Lower leg skin (tissue), 4 donors: Measurements from ENCODE around the gene MOBP. TPM values are rescaled to one million over a fixed set of nuclear protein-coding genes. Genes with fewer than 3 reads are reported as not detected.
"Not testable (repeated sequence)": the region's sequence is repeated elsewhere in the genome, so short reads cannot be mapped to it uniquely, and the experiment has no call there.

Experiments
- DNase-seq, 2 donors: peaks; one replicate each; pipeline ENCODE4 v3.0.0-alpha.2; 2019; ENCODE audit warnings: low spot score in 2 of 2
- H3K4me3 ChIP-seq: fragments of 200-600 bp; sonication (generic); 2 replicates; pipeline ENCODE4 v1.5.1; 2017; ENCODE audit warnings: mild to moderate bottlenecking, low read depth; ENCODE audit not compliant: poor library complexity, severe bottlenecking
- CTCF ChIP-seq, 3 donors: fragments of 450-650 bp; IDR thresholded peaks; one replicate each; pipeline ENCODE4 v1.5.1; 2016; ENCODE audit warnings: antibody characterized with exemption in 3 of 3, mild to moderate bottlenecking in 3 of 3, moderate library complexity in 2 of 3
- POLR2A ChIP-seq, 2 donors: fragments of 450-650 bp; IDR thresholded peaks; one replicate each; pipeline ENCODE4 v1.6.1; 2016 to 2017; ENCODE audit warnings: antibody characterized with exemption in 2 of 2, mild to moderate bottlenecking in 1 of 2, moderate library complexity in 1 of 2
- WGBS, 2 donors: methylation state at CpG; one replicate each; pipeline ENCODE4 v1.1.5; 2018; 5-methylcytosine and 5-hydroxymethylcytosine counted together
- intact Hi-C: fragments of 100-400 bp; cut with DNase I; formaldehyde crosslinking; loops from one replicate; pipeline ENCODE4 v1.15.0; 2023; ENCODE audit warnings: low total_unique reads
- total RNA-seq, 4 donors: library from RNA; depleted of rRNA; stranded (reverse); fragments of >200 nt; gene quantifications; one replicate each; pipeline ENCODE4 v1.1.0, GENCODE V29; 2016

Gene MOBP, protein sequence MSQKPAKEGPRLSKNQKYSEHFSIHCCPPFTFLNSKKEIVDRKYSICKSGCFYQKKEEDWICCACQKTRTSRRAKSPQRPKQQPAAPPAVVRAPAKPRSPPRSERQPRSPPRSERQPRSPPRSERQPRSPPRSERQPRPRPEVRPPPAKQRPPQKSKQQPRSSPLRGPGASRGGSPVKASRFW
- under 1 TPM in 3 of 4 donors, not detected in 1; 0.11 to 0.16 (median 0.13) TPM for total RNA-seq

DNA sequence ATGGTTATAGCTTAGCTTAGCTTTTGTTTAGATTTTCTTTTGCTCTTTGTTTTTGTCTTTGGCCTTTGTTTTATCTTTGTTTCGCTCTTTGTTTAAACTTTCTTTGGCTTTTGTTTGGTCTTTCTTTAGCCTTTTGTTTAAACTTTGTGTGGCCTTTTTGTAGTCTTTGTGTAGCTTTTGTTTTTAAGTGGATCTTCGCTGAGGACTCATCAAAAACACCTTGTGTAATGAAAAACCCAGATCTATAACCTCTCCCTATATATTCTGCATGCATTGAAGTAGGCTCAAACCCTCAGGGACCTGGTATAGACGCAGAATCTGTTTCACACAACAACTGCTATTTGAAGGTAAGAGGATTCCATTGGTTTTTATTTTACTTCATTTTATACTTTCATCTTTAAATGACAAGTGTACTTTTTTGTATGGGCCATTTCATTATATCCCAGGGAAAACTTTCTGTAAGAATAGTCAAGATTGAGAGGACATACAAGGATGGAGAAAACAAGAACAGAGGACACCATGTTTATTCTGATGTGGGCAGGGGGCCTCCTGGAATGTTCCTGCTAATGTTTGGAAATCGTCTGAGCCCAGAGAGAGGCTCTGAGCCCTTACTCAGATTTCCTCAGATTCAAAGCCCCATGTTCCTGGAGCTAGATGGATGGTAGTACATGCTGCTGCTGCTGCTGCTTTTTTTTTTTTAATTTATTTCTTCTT lies at the start of gene MOBP:
Gene MOBP, plus strand, starts transcription at position 287 of the 714 bp plus-strand sequence. CDS start 34,390 bp downstream, outside the sequence.
- intact Hi-C loops, result no loop called here
- H3K4me3 ChIP-seq, result no peak within 1 kb of the TSS
- DNase-seq, result no peak
- TF ChIP-seq CTCF (IDR thresholded peaks at IDR 0.05), result no peak
- TF ChIP-seq POLR2A (IDR thresholded peaks at IDR 0.05), result no peak
- WGBS, 2 donors, result 64% methylated on average over 4 of the region's 4 CpGs

DNA sequence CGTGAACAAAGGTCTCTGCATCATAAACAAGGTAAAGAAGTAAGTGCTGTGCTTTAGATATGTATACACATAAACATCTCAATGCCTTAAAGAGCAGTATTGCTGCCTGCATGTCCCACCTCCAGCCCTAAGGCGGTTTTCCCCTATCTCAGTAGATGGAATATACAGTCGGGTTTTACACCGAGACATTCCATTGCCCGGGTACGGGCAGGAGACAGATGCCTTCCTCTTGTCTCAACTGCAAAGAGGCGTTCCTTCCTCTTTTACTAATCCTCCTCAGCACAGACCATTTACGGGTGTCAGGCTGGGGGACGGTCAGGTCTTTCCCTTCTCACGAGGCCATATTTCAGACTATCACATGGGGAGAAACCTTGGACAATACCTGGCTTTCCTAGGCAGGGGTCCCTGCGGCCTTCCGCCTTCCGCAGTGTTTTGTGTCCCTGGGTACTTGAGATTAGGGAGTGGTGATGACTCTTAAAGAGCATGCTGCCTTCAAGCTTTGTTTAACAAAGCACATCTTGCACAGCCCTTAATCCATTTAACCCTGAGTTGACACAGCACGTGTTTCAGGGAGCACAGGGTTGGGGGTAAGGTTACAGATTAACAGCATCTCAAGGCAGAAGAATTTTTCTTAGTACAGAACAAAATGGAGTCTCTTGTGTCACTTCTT lies 48.8 kb upstream of the MOBP start:
- H3K4me3 ChIP-seq, DNase-seq, intact Hi-C loops: not testable (repeated sequence)
- WGBS, 2 donors, result 63 to 68% methylated on average over 14 of the region's 14 CpGs

- DNase-seq, result no peak
- WGBS, 2 donors, result 87 to 88% methylated on average over 2 of the region's 2 CpGs
- intact Hi-C loops, result no loop called here
- TF ChIP-seq CTCF (IDR thresholded peaks at IDR 0.05), result no peak
- no peak for TF ChIP-seq POLR2A (IDR thresholded peaks at IDR 0.05)
- H3K4me3 ChIP-seq, result no peak overlapping the region
Observed at GRCh38 chr3:39419742-39420315, 47.7 kb upstream of the MOBP start.

DNA sequence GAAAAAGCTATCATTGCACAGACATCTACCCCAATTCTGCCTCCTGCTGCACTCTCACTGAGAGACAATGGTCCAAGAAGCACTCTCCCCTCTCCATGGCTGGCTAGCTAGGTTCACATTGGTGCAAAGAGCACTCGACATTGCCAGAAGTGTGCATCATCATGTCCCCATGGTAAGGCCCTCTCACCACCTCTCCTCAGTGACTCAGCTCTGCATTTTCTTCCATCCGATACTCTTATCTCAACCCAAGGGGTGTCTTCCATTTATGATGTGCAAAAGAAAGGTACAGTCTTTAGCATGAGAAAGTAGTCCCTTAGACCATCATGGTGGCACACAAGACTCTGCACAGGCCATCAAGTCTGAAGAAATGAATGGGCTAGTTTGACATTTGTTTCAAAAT lies 46.9 kb upstream of the MOBP start:
- H3K4me3 ChIP-seq, result no peak overlapping the region
- TF ChIP-seq POLR2A (IDR thresholded peaks at IDR 0.05) (no peak), CTCF (IDR thresholded peaks at IDR 0.05) (no peak)
- WGBS, 2 donors, result 90 to 93% methylated on average over 2 of the region's 2 CpGs
- DNase-seq, result no peak
- intact Hi-C loops, result no loop called here

DNA sequence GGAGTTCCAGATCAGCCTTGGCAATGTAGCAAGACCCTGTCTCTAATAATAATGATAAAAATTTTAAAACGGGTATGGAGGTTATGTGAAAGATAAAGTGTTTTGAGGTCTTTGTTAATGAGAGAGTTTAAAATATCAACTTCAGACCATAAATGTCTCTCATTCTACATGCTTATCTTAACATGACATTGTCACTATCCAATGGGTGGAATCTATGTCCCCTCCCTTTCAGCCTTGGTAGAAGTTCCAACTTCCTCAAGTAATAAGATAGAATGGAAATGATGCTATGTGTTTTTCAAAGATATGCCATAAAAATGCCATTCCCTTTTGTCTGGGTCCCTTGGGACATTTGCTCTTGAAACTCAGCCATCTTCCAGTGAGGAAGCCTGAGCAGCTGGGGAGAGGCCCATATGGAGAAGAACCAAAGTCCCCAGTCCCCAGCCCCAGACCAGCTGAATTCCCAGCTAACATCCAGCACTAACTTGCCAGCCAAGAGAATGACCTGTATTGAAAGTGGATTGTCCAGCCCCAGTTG lies 44.0 kb upstream of the MOBP start:
- intact Hi-C loops, result no loop called here
- WGBS, 2 donors, result 79 to 88% methylated on average over 1 of the region's 1 CpG
- no peak for DNase-seq
- no peak for TF ChIP-seq POLR2A (IDR thresholded peaks at IDR 0.05)
- TF ChIP-seq CTCF (IDR thresholded peaks at IDR 0.05), result no peak
- H3K4me3 ChIP-seq, result no peak overlapping the region

GRCh38 chr3:39426312-39426711 lies 41.2 kb upstream of the MOBP start:
- 22 to 28% methylated on average over 1 of the region's 1 CpG for WGBS, 2 donors
- TF ChIP-seq CTCF (IDR thresholded peaks at IDR 0.05), result no peak
- no peak for TF ChIP-seq POLR2A (IDR thresholded peaks at IDR 0.05)
- intact Hi-C loops, result no loop called here
- DNase-seq, result no peak
- H3K4me3 ChIP-seq, result no peak overlapping the region
